WI38 (cell line): ENCODE data around the gene DIO3.
"Not testable (repeated sequence)": the region's sequence is repeated elsewhere in the genome, so short reads cannot be mapped to it uniquely, and the experiment has no call there.

Source experiments
- H3K4me3 ChIP-seq: 2 replicates; pipeline ENCODE4 v1.5.1; 2011; ENCODE audit warnings: low read depth, mild to moderate bottlenecking, control low read depth, low read length
- TF ChIP-seq, protein P1 (sequence below): IDR thresholded peaks from 2 replicates; pipeline ENCODE4 v1.5.1; 2012; ENCODE audit warnings: low read depth, mild to moderate bottlenecking, control low read depth, low read length

The DIO3 gene

GRCh38 chr14:101564444-101564776 is 3.1 kb downstream of the DIO3 start:
- TF ChIP-seq, protein P1, sequence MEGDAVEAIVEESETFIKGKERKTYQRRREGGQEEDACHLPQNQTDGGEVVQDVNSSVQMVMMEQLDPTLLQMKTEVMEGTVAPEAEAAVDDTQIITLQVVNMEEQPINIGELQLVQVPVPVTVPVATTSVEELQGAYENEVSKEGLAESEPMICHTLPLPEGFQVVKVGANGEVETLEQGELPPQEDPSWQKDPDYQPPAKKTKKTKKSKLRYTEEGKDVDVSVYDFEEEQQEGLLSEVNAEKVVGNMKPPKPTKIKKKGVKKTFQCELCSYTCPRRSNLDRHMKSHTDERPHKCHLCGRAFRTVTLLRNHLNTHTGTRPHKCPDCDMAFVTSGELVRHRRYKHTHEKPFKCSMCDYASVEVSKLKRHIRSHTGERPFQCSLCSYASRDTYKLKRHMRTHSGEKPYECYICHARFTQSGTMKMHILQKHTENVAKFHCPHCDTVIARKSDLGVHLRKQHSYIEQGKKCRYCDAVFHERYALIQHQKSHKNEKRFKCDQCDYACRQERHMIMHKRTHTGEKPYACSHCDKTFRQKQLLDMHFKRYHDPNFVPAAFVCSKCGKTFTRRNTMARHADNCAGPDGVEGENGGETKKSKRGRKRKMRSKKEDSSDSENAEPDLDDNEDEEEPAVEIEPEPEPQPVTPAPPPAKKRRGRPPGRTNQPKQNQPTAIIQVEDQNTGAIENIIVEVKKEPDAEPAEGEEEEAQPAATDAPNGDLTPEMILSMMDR: no peak
- H3K4me3 ChIP-seq: no peak overlapping the region

DNA sequence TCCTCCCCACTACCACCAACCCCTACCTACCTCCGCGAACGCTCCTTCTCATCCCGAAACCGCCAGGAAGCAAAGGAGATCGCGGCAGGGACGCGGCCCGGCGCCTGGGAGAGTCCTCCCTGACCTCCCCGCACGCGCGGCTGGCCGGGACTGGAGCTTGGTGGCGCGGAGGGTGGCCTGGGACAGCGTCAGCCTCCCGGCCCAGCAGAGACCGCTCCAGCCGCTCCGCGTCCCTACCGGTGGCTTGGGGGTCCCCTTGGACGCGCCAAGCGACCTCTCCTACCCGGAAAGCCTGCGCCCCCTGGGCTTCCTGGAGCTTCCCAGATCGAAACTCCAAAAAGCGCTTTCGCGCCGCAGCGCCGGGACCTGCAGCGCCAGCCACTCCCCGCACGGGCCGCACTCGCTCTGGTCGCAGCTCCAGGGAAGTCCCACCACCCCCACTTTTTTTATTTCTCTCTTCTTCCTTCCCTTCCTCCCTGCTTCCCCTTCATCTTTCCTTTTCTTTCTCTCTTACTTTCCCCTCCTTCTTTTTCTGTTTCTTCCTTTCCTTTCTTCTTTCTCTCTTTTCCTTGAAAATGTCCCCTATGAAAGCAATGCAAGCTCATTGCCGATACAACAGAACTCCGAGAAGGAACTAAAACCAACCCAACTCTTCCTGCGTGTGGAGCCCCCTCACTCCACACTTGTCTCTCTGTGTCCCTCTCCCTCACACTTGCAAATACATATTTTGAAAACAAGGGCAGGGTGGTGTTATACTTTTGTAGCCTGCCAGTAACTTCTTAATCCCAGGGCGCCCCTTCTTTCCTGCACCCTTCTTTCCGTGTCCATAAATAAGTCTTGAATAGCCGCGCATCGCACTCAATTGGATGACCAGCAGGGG is 3.8 kb downstream of the DIO3 start:
- TF ChIP-seq, protein P1: no peak
- no peak overlapping the region for H3K4me3 ChIP-seq

DNA sequence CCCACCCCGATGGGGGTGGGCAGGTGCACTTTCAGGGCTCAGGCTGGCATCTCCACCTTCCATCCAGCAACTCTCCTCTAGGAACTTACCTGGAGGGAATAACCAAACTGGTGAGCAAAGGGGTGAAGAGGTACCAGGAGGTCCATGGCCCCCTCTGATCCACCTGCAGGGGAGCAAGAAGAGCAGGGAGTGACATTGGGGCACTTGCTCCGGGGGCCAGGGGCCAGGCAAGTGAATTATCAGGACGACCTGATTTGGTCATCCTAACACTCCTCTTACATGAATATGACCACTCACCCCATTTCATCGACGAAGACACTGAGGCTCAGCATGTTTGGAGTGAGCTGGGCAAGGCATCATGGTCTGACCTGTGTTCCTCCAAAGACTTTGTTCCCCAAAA is 6.0 kb downstream of the DIO3 start:
- H3K4me3 ChIP-seq: no peak overlapping the region

GRCh38 chr14:101571004-101571403 is 9.7 kb downstream of the DIO3 start:
- no peak overlapping the region for H3K4me3 ChIP-seq
- TF ChIP-seq, protein P1: no peak

More for the DNA sequence above, 6.0 kb downstream of the DIO3 start:
- TF ChIP-seq, protein P1: no peak

- H3K4me3 ChIP-seq: not testable (repeated sequence)
These were observed 11.2 kb downstream of the DIO3 start for GRCh38 chr14:101572526-101572925.

DNA sequence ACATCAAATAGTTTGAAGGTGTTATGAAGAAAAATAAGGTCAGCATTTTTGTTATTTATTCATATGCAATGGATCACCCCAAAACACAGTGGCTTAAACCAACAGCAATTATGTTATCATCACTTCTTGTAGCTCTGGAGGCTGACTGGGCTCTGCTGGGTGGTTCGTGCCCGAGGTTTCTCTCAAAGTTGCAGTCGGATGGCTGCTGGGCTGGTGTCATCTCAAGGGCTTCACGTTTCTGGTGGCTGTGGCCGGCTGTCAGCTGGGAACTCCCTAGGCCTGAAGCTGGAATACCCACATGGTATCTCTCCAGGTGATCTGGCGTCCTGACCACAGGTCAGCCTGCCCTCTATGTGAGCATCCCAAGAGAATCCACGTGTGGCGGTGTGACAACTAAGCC is 12.0 kb downstream of the DIO3 start:
- TF ChIP-seq, protein P1: no peak
- no peak overlapping the region for H3K4me3 ChIP-seq

DNA sequence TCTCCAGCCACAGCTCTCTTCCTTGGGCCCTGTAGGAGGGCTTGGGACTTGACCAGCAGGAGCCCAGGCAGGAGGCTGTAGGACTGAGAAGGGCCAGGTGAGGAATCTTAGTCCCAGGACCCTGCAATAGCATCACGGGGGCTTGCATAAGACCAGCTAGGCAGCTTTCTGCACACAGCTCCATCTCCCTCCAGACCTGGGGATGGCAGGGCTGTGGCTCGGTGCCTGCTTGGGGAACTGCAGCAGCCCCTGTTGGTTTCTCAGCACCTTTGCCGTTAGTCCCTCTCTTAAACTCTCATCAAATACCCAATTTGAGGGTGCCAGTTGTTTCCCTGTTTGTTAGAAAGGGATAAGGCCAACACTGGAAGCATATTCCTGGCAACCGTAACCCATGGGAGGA is 14.3 kb downstream of the DIO3 start:
- H3K4me3 ChIP-seq: no peak overlapping the region
- TF ChIP-seq, protein P1: no peak
